Activated T-helper 9 cell treated with anti-CD3 and anti-CD28 coated beads, Interleukin-2, amount 50 U/mL, for 16 hours (primary cell): ENCODE results near the gene PARP3.

ENCODE experiments used
- DNase-seq: peaks from one replicate; pipeline ENCODE4 v3.0.0-alpha.2; 2020; ENCODE audit warnings: low read depth

The PARP3 gene

DNA sequence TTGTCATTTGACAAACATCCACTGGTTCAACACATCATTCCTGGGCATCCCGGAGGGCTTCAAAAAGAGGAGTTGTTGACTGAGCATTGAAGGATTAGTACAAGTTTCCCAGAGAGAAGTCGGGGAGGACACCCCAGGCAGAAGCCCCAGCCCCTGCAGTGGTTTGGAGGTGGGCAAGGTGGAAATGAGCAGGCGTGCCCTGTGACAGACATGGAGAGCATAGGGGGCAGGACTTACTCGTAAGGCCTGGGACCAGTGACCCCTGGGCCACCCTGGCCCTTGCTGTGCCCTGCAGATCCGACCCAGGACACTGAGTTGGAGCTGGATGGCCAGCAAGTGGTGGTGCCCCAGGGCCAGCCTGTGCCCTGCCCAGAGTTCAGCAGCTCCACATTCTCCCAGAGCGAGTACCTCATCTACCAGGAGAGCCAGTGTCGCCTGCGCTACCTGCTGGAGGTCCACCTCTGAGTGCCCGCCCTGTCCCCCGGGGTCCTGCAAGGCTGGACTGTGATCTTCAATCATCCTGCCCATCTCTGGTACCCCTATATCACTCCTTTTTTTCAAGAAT is 5.9 kb downstream of the PARP3 start:
- no peak for DNase-seq

DNA sequence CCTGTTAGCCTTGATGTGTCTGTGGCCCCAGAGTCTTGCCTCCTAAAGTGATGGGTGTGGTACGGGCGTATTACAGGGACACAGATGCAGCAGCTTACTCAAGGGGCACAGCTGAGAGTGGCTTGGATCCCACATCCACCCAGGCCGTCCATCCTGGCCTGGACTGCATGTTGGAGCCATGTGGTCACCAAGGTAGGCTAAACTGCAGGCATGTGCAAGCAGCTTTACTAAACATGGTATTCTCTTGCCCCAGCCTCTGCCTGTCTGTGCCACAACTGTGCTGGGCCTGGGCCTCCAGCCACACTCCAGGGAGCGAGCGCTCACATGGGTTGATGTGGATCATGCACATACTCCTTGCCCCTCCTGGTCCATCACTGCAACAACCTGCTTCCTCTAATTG is 7.0 kb downstream of the PARP3 start:
- no peak for DNase-seq

DNA sequence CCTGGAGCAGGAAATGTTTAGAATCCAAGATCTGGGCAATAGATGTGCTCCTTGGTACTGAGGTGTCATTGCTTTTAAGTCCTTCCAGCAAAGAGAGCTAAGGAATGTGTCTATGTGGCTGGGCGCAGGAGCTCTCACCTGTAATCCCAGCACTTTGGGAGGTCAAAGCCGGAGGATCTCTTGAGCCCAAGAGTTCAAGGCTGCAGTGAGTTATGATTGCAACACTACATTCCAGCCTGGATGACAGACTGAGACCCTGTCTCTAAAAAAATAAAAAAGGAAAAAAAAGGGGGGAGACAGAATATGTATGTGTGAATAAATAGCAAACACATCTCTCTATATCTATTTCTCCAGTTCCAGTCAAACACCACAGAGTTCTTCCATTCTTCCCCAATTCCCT is 8.7 kb downstream of the PARP3 start:
- DNase-seq: no peak

GRCh38 chr3:51953445-51953844 is 11.3 kb downstream of the PARP3 start:
- no peak for DNase-seq

DNA sequence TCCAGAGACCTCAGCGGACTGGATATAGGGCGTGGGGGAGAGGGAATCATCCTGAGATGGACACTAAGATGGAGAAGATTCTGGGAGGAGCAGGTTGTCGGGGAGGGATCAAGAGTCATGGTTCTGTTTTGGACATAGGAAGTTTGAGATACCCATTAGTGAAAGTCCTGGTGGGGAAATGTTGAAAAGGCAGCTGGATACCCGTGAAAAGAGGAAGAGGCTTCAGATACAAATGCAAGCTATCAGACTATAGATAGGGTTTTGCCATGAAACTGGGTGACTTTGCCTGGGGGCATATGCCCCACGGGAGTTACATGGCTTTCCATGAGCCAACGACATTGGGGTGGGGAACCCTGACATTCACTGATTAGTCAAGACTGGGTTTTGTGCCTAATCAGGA is 11.9 kb downstream of the PARP3 start:
- DNase-seq: no peak

DNA sequence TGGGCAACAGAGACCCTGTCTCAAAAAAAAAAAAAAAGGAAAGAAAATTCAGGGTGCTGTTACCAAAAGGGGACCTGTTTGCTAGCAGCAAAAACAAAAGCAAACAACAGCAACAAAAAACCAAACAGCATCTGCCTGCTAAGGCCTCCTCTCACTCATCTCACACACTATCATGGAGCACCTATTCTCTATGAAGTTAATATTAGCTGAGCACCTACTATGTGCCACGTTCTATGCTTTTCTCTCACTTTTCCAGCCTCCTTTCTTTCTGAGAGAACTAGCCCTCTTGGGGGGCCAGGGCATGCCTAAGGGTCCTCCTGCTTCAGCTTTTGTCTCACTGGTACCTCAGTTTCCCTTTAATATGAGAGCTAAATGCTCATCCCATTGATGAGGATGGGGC is 12.6 kb downstream of the PARP3 start:
- DNase-seq: no peak

- DNase-seq: no peak
These were observed 13.2 kb downstream of the PARP3 start, which contains the start of gene GPR62 for GRCh38 chr3:51955175-51955892. Gene GPR62, plus strand, starts transcription at chr3:51955381. Its CDS starts 272 bp downstream, at chr3:51955653.

DNA sequence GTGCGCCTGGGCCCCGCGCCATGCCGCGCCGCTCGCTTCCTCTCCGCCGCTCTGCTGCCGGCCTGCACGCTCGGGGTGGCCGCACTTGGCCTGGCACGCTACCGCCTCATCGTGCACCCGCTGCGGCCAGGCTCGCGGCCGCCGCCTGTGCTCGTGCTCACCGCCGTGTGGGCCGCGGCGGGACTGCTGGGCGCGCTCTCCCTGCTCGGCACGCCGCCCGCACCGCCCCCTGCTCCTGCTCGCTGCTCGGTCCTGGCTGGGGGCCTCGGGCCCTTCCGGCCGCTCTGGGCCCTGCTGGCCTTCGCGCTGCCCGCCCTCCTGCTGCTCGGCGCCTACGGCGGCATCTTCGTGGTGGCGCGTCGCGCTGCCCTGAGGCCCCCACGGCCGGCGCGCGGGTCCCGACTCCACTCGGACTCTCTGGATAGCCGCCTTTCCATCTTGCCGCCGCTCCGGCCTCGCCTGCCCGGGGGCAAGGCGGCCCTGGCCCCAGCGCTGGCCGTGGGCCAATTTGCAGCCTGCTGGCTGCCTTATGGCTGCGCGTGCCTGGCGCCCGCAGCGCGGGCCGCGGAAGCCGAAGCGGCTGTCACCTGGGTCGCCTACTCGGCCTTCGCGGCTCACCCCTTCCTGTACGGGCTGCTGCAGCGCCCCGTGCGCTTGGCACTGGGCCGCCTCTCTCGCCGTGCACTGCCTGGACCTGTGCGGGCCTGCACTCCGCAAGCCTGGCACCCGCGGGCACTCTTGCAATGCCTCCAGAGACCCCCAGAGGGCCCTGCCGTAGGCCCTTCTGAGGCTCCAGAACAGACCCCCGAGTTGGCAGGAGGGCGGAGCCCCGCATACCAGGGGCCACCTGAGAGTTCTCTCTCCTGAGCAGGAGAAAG is 14.0 kb downstream of the PARP3 start:
- no peak for DNase-seq

- DNase-seq: no peak
These were observed 15.5 kb downstream of the PARP3 start for GRCh38 chr3:51957520-51958205.

- no peak for DNase-seq
These were observed 16.7 kb downstream of the PARP3 start for GRCh38 chr3:51958603-51959521.

DNA sequence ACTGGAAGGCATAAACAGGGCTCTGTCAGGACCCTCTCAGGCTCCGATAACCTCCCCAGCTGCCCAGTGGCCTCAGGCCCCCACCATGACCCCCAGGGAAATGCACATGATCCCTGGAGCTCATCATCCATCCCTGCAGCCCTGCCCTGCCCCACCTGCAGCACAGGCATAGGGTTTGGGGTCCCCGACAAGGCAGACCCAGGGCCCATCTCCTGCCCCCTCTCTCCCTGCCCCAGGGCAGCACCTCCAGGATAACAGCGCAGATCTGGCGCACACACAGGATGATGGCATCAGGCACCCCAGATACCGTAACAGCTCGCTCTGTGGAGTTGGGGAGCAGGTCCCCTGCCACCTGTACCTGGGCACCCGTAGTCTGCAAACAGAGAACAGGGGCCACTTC is 17.5 kb downstream of the PARP3 start:
- no peak for DNase-seq

- DNase-seq: no peak
These were observed 18.2 kb downstream of the PARP3 start for GRCh38 chr3:51960386-51960785.

DNA sequence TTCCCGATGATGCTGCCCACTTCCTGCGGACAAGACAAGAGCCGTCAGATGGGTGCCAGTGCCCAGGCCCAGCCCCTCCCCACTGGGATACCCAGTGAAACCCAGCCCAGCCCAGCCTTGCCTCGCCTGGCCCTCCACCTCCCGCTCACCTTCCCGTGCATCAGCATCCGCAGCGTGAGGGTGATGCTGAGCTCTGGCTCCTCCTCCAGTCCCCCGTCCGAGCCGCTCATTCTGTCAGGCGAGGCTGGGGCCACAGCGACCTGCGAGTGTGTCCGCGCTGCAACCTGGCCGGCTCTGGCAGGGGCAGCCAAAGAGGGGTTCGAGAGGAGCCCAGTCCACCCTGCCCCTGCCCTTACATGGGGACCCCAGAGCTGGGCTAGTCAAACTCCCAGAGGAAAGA is 18.8 kb downstream of the PARP3 start:
- no peak for DNase-seq

- no peak for DNase-seq
These were observed 19.7 kb downstream of the PARP3 start for GRCh38 chr3:51961602-51962569.

- DNase-seq: no peak
These were observed 20.8 kb downstream of the PARP3 start for GRCh38 chr3:51962854-51963530.

GRCh38 chr3:51963951-51964451 is 21.8 kb downstream of the PARP3 start:
- DNase-seq: no peak

- DNase-seq: no peak
These were observed 22.4 kb downstream of the PARP3 start for GRCh38 chr3:51964521-51964920.

DNA sequence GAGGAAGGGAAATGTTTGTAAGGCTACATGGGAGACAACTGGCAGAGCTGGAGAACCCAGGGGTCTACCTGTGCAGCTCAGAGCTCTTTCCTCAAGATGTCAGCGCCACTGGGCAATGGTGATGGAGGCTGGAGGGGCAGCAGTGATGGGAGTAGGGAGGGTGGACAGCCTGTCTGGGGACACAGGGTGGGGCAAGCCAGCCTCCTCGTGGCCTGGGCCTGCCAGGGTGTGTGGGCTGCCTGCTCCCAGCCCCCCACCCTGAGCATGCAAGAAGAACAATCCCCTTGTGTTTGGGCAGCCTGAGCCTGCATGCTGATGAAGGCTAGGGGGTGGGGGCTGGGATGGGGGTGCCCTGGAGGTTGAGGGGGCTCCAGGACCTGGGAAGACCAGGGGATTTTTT is 23.9 kb downstream of the PARP3 start:
- no peak for DNase-seq

DNA sequence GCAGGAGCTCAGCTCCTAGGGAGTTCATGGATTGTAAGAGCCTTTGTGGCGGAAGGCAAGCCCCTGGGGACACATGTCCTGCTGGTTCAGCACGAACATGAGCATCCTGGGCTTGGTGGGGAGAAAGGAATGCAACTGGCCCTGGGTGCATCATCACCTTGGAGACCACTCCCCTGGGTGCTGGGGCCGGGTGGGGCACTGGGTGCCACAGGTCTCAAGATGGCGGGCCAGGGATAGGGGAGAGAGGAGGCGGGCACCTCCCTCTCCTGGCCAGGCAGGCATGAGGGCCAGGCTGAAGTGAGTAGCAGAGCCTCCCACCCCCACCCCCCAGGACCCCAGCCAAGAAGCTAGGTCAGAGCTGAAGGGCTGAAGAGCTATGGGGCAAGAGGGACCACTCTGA is 24.3 kb downstream of the PARP3 start:
- DNase-seq: no peak
